HUES64 (cell line): ENCODE results near the gene MACROD2.
"Not testable (repeated sequence)": the region's sequence is repeated elsewhere in the genome, so short reads cannot be mapped to it uniquely, and the experiment has no call there.

Experiments used
- H3K27ac ChIP-seq: 2 replicates; pipeline ENCODE4 v1.7.0; 2013; ENCODE audit warnings: low read depth, low read length, inconsistent platforms
- H3K27me3 ChIP-seq: 2 replicates; pipeline ENCODE4 v1.6.1; 2013; ENCODE audit warnings: mild to moderate bottlenecking, low read length; ENCODE audit not compliant: insufficient read depth
- H3K36me3 ChIP-seq: 2 replicates; pipeline ENCODE4 v1.6.1; 2013; ENCODE audit warnings: mild to moderate bottlenecking, low read length; ENCODE audit not compliant: insufficient read depth
- H3K4me1 ChIP-seq: 2 replicates; pipeline ENCODE4 v1.6.1; 2013; ENCODE audit warnings: mild to moderate bottlenecking, low read length, moderate library complexity; ENCODE audit not compliant: insufficient read depth
- H3K4me3 ChIP-seq: 2 replicates; pipeline ENCODE4 v1.5.1; 2013; ENCODE audit warnings: mild to moderate bottlenecking, low read length, moderate library complexity
- H3K9ac ChIP-seq: 2 replicates; pipeline ENCODE4 v1.6.1; 2013; ENCODE audit warnings: mild to moderate bottlenecking, low read depth, low read length
- H3K9me3 ChIP-seq: 2 replicates; pipeline ENCODE4 v1.6.1; 2013; ENCODE audit warnings: low read depth, low read length; ENCODE audit not compliant: insufficient read depth
- WGBS: fragments of 150-250, 120-280 bp; methylation state at CpG from one replicate; pipeline ENCODE4 v1.1.7; 2013; ENCODE audit warnings: missing lambda C conversion rate; 5-methylcytosine and 5-hydroxymethylcytosine counted together

Gene MACROD2

DNA sequence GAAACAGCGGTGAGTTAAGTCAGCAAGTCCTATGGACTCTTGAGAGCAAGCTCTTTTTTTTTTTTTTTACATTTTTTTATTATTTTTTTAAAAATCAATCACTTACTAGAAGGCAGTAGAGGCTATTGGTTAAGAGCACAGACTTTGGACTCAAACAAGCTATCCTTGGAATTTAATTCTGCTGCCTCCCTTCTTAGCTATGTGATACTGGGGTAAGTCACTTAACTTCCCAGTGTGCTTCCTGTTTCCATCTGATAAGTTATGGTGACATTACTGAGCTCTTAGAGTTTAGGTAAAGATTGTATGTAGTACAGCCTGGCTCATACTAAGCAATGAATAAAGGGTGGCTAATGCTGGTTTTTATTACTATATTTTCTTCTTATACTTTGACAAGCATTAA lies 1112.6 kb downstream of the MACROD2 start:
- Histone ChIP-seq H3K36me3 (no peaks in the 10 kb centered on the region), H3K27me3 (no peaks in the 10 kb centered on the region), H3K4me3 (no peak overlapping the region), H3K27ac (no peak overlapping the region), H3K9me3 (no peaks in the 10 kb centered on the region), H3K4me1 (no peaks in the 10 kb centered on the region), H3K9ac (no peak overlapping the region)
- 44% methylated on average over 1 of the region's 1 CpG for WGBS

GRCh38 chr20:15109494-15109893 lies 1114.2 kb downstream of the MACROD2 start:
- Histone ChIP-seq H3K9ac (no peak overlapping the region), H3K27ac (no peak overlapping the region), H3K4me3 (no peak overlapping the region), H3K9me3 (no peaks in the 10 kb centered on the region), H3K36me3 (no peaks in the 10 kb centered on the region), H3K27me3 (no peaks in the 10 kb centered on the region), H3K4me1 (no peaks in the 10 kb centered on the region)
- 93% methylated on average over 7 of the region's 7 CpGs for WGBS

GRCh38 chr20:15111654-15112053 lies 1116.3 kb downstream of the MACROD2 start:
- H3K27me3 ChIP-seq: no peaks in the 10 kb centered on the region
- no peak overlapping the region for H3K4me3 ChIP-seq

DNA sequence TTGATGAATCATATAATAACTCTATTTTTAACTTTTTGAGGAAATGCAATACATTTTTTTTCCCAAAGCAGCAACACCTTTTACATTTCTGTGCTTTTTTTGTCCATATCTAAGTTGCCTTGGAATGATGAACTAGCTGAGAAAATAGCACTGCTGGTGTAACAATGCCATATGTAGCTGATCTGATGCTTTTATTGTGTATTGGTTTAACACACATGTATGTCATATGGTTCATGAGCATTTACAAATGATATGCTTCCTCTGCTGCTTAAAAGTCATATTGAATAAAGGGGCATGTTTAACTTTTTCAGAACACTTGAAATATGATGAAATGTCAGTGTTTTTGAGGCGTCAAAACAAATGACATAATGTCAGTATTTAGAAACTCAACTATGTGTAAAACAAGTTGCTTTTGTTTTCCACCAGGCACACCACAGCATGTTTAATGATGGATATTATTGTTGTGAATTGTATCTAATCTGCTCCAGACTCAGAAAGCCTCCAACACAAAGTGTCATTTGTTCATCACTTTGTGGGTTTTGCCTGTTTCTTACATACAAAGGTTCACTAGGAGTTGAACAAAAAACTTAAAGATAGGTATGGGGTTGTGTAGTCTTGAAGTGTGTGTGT lies 1117.9 kb downstream of the MACROD2 start:
- Histone ChIP-seq H3K4me1 (no peaks in the 10 kb centered on the region), H3K27me3 (no peaks in the 10 kb centered on the region), H3K9ac (no peak overlapping the region), H3K9me3 (no peaks in the 10 kb centered on the region), H3K36me3 (no peaks in the 10 kb centered on the region), H3K4me3 (no peak overlapping the region), H3K27ac (no peak overlapping the region)
- 83% methylated on average over 1 of the region's 1 CpG for WGBS

More at GRCh38 chr20:15111654-15112053, 1116.3 kb downstream of the MACROD2 start:
- Histone ChIP-seq H3K9ac (no peak overlapping the region), H3K9me3 (no peaks in the 10 kb centered on the region), H3K36me3 (no peaks in the 10 kb centered on the region), H3K4me1 (no peaks in the 10 kb centered on the region), H3K27ac (no peak overlapping the region)

DNA sequence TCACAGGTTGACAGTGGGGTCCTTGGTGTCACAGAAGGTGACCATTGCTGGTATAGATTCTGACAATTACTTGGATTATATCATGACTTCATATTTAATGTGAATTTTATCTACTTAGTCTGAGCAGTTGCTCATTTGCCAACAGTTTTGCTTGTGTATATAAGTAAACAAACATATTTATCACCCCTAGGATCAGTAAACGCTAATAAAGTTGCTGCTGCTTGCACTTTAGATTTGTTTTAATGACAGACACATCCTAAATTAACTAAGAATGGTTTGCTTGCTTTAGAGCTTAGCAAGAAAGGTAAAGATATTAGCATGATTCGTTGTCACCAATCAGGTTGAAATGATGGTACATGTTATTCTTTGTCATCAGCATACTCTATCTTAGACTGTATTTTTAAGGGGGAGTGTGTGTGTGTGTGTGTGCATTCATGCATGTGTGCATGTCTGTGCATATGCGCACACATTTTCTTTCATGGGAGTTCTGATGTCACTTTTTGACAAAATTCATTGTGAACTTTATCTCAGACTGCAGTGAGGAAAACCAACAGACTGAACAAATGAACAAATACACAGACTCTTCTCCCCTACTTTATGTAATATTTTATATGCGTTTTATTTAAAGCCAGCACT lies 1124.7 kb downstream of the MACROD2 start:
- Histone ChIP-seq H3K4me1 (no peaks in the 10 kb centered on the region), H3K9ac (no peak overlapping the region), H3K36me3 (no peaks in the 10 kb centered on the region), H3K9me3 (no peaks in the 10 kb centered on the region), H3K27me3 (no peaks in the 10 kb centered on the region), H3K4me3 (no peak overlapping the region), H3K27ac (no peak overlapping the region)
- WGBS: 100% methylated on average over 2 of the region's 4 CpGs

DNA sequence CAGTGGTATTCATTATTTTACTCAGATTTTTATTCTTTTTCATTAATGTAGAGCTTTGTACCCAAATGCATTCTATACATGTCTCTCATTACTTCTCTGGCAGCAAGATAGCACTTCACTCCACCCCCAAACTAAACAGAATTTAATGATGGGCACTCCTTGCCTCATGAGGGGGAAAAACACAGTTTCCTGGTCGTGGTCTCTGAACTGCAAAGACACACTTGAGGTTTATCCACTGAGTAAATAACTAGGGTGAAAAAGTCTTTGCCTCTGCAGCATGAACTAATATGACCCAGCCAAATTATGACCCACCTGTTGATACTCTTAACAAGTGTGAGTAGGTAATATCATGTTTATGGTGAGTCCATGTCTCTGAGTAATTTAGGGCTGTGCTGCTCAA lies 1127.3 kb downstream of the MACROD2 start:
- Histone ChIP-seq H3K27ac (no peak overlapping the region), H3K36me3 (no peaks in the 10 kb centered on the region), H3K27me3 (no peaks in the 10 kb centered on the region), H3K4me1 (no peaks in the 10 kb centered on the region), H3K9ac (no peak overlapping the region), H3K4me3 (no peak overlapping the region), H3K9me3 (no peaks in the 10 kb centered on the region)
- 92% methylated on average over 1 of the region's 1 CpG for WGBS

GRCh38 chr20:15131176-15131575 lies 1135.9 kb downstream of the MACROD2 start:
- no peaks in the 10 kb centered on the region for H3K4me1 ChIP-seq
- H3K27ac ChIP-seq: no peak overlapping the region
- no peaks in the 10 kb centered on the region for H3K9me3 ChIP-seq
- no peaks in the 10 kb centered on the region for H3K27me3 ChIP-seq
- H3K36me3 ChIP-seq: no peaks in the 10 kb centered on the region
- H3K4me3 ChIP-seq: no peak overlapping the region
- WGBS: no CpG with 5 or more reads among the region's 2 CpGs
- H3K9ac ChIP-seq: no peak overlapping the region

DNA sequence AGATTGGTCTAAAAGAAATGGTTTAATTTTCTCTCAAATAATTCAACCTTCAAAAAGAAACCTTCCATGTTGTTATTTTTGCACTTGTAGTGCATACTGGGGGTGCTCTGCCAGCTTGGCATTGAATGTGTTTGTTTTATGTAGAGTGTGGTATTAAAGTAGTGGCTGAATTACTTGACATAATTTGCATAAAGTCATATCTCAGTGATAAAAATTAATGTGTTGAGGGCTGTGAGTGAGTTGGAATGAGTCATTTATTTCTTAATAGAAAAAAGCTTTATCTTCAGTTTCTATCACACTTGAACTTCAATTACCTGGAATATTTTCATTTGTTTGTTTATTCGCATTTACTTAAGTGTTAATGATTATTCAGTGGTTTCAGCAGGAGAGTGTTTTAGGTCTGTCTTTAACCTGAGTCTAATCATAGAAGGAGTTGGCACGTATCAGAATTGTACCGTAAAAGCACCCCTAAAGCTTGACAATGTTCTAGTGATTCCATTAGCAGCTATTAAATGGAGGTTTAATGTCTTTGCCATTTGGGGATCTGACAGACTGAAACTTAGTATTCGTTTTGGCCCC lies 1143.3 kb downstream of the MACROD2 start:
- no peak overlapping the region for H3K4me3 ChIP-seq
- H3K27me3 ChIP-seq: no peaks in the 10 kb centered on the region
- H3K27ac ChIP-seq: no peak overlapping the region
- no peak overlapping the region for H3K9ac ChIP-seq
- H3K9me3 ChIP-seq: no peaks in the 10 kb centered on the region
- WGBS: 95% methylated on average over 4 of the region's 4 CpGs
- no peaks in the 10 kb centered on the region for H3K4me1 ChIP-seq
- no peaks in the 10 kb centered on the region for H3K36me3 ChIP-seq

- no peak overlapping the region for H3K9ac ChIP-seq
- 95% methylated on average over 2 of the region's 2 CpGs for WGBS
- no peaks in the 10 kb centered on the region for H3K9me3 ChIP-seq
- no peaks in the 10 kb centered on the region for H3K27me3 ChIP-seq
- H3K27ac ChIP-seq: no peak overlapping the region
- H3K4me1 ChIP-seq: no peaks in the 10 kb centered on the region
- H3K4me3 ChIP-seq: no peak overlapping the region
- no peaks in the 10 kb centered on the region for H3K36me3 ChIP-seq
Measured at GRCh38 chr20:15139522-15139921, 1144.2 kb downstream of the MACROD2 start.

DNA sequence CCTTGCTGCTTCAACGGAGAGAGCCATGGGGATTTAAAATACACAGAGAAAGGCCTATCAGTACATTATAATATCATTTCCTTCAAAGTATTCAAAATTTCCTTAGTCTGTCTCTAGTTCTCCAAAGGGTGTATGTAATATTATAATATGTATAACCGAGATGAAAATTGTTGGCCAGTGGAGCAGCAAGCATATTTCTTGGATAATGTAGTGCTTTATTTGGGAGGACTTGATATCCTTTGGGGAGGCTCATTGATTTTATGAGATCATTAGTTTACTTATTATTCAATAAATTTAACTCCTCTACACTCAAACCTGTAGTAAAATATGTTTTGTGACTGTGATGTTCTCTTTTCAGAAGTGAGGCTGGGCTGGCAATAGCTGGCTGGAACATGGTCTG lies 1145.0 kb downstream of the MACROD2 start:
- no peaks in the 10 kb centered on the region for H3K36me3 ChIP-seq
- no peak overlapping the region for H3K27ac ChIP-seq
- no peak overlapping the region for H3K9ac ChIP-seq
- no peaks in the 10 kb centered on the region for H3K9me3 ChIP-seq
- no peaks in the 10 kb centered on the region for H3K4me1 ChIP-seq
- H3K27me3 ChIP-seq: no peaks in the 10 kb centered on the region
- WGBS: 100% methylated on average over 1 of the region's 2 CpGs
- H3K4me3 ChIP-seq: no peak overlapping the region

DNA sequence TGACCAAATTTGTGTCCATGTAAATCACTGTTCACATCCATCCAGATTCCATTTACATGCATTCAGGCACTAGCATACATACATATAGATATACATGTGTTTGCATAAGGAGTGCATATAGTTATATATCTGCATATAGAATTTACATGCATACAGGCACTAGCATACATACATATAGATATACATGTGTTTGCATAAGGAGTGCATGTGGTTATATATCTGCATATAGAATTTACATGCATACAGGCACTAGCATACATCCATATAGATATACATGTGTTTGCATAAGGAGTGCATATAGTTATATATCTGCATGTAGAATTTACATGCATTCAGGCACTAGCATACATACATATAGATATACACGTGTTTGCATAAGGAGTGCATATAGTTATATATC lies 1145.6 kb downstream of the MACROD2 start:
- not testable (repeated sequence) for H3K9ac ChIP-seq, H3K4me1 ChIP-seq, H3K9me3 ChIP-seq, H3K27me3 ChIP-seq, H3K36me3 ChIP-seq, H3K27ac ChIP-seq, H3K4me3 ChIP-seq
- WGBS: no CpG with 5 or more reads among the region's 1 CpG
